Measurements from ENCODE around the gene FGFR2.

Gene FGFR2

DNA sequence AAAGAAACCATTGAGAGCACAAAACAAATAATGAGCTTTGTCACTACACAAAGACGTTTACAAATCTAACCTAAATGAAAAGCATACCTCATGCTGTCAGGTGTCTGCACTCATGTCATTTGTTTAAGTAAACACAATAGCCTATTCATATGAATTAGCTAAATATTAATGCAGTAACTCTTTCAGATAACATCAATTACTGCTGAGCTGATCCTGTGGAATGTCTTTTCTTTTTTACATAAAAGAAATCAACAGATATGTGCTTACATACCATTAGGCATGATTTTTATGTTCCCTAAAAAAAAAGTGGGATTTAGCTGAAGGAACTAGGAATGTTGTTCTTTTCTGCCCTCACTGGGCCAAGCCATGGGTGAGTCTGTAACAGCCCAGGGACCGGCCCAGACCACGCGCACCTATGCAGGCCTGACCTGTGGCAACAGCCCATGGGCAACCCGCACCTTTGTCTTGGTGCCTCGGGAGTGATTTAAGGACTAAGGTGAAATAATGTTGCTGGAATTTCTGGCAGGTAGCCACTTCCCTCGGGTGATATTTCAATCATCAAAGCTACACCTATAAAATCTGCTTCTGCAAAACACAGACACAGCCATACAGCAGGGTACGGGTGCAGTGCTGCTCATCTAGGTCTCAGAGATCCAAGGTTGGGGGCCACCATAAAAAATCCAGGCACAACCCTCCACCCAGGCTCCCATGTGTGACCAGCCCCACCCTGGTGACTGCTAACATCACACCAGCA is 44.6 kb downstream of the FGFR2 start:
- DNase-seq (ENCODE audit: low spot score): no peak

DNA sequence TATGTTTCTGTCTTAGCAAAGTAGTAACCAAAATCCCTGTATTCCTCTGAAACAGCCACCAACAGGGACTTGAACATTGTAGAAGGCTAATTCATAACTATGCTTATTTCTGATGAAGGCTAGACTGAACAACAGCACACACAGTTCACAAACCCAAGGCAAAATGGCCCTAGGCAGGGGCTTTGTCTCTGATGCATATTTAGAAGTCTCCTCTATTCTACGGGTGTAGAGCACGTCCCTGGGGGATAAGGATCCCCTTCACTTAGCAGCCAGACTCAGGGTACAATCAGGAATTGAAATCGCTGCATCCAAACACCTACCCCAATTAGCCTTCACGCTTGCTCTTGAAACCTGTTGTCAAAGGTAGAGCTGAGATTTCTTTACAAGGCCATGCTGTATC is 45.5 kb downstream of the FGFR2 start:
- no peak for DNase-seq (ENCODE audit: low spot score)

DNA sequence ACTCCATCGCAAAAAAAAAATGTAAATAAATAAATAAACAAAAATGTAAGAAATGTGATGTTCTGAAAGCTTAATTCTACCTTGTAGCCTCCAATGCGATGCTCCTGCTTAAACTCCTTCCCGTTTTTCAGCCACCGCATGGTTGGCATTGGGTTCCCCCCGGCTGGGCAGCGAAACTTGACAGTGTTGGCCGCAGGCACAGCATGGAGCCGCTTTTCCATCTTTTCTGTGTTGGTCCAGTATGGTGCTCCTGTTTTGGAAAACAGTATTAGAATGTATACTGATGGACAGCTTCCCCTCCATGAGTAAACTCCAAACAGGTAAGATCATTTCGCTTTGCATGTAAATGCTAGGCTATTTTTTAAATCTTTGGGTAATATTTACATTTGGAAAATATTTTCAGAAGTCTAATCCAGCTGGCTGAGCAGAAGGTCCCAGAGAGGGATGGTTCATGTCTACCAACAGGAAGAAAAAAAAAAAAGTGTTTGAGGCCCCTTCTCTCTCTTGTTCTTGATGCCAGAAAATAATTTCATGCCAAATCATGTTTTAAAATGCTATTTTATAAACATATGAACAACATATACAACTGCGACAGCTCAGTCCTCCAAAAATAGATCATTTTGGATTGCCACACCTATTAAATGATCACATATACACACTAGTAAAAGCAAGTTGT is 46.9 kb downstream of the FGFR2 start:
- DNase-seq (ENCODE audit: low spot score): no peak

- no peak for DNase-seq (ENCODE audit: low spot score)
Measured at GRCh38 chr10:121544301-121544869, 53.9 kb downstream of the FGFR2 start.

DNA sequence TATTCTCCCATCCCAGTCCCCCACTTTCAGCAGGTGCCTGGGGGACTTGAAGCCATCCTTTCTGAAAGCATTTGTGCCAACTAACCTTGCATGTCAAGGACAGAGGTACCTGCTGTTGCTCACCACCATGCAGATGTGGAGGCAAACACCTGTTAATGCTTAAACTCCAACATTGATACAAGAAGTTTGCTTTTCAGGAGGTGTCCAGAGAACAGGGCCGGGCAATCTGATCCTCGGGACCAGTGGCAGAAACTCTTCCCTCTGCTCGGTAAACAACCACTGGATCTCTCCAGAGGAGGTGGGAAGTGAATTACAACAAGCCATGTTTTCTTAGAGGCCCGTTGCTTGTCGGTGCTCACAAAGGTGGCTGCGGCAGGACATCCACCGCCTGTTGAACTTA is 54.7 kb downstream of the FGFR2 start:
- no peak for DNase-seq (ENCODE audit: low spot score)

DNA sequence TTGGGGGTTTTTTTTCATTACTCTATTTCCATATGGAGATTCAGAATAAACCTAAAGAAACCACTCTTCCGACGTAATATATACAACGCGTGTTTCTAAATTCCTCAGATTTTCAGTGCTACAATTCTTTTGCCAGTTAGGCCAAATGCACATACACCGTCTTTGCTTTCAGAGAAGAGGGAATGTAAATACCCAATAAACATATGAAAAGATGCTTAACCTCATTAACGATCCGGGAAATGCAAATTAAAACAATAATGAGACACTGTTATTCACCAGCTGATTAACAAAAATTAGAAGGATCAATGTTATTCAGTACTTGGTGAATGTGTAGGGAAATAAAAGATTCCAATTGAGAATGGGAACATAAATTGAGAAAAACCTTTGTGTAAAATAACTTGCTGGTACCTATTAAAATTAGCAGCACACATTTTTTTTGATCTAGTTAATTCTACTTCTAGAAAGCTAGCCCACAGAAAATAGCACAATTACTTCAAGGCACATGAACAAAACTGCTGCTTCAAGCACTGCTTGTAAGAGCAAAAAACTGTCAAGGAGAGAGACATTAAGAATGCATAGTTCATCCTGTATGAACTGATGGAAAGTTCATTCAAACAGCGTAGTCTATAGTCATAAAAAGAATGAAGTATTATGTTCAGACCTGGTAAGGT is 56.7 kb downstream of the FGFR2 start:
- DNase-seq (ENCODE audit: low spot score): no peak

- no peak for DNase-seq (ENCODE audit: low spot score)
Measured at GRCh38 chr10:121540732-121541395, 57.4 kb downstream of the FGFR2 start.

DNA sequence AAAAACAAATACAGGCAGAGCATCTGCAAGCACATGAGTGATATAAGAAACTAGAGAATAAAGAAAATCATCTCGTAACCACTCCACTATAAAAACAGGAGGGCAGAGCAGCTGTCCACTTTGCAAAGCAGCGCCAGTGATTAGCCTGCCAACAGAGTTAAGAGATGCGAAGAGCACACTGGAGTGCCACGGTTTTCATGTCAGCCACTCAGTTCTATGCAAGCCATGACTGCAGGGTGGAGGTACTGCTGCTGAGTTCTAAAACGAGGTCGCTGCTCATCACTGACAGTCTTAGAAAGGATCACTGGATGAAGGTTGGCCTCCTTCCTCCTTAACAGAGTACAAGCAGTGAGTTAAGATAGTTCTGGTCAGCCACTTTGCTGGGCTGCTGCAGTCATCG is 58.5 kb downstream of the FGFR2 start:
- no peak for DNase-seq (ENCODE audit: low spot score)

DNA sequence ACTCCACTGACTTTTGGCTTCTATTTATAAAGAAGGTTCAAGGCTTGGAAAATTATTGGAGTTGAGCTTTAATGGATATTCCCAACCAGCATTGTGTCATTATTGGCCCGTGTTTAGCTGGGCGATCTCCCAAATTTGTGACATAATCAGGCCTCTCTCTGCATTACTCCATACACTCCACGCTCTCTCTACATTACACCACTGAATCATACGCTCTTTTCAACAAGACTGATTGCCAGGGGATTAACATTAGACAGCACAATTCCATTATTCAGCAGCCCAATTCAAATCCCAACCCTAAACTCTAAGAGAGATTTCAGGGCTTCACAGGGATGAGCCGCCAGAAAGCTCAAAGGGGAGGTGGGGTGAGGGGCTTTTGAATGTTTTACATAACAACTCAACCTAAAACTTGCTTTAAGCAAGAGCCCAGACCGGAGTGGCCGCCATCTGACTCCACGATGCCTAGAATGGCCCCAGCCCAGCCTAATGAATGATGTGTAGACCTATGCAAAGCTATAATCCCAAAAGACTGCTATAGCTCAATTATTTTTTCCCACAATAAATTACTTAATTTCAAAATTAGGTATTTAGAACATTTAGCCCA is 61.8 kb downstream of the FGFR2 start:
- no peak for DNase-seq (ENCODE audit: low spot score)

GRCh38 chr10:121535381-121535780 is 62.9 kb downstream of the FGFR2 start:
- DNase-seq (ENCODE audit: low spot score): no peak

DNA sequence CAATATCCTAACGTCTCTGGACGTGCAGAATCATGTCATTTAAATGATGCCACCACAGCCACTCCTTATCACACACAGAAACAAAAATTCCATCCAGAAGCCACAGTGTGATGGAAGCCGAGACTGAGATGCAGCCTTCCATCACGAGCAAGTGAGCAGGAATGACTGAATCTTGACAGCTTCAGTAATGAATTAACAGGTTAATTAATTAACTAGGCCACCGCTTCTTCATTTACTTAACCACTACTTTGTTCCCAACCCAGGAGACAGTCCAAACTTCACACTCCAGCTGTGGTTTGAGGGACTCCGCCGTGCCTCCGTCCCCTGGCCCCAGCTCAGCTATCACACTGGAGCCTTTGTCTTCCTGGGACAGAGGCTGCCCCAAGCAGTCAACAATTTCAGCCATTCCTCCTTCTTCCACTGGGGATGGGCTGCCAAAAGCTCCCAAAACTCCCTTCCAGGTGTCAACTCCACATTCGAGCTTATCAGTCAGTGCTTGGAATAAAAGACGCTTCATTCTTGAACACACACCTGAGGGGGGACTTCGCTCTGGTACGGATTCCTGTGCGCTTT is 65.9 kb downstream of the FGFR2 start:
- no peak for DNase-seq (ENCODE audit: low spot score)

DNA sequence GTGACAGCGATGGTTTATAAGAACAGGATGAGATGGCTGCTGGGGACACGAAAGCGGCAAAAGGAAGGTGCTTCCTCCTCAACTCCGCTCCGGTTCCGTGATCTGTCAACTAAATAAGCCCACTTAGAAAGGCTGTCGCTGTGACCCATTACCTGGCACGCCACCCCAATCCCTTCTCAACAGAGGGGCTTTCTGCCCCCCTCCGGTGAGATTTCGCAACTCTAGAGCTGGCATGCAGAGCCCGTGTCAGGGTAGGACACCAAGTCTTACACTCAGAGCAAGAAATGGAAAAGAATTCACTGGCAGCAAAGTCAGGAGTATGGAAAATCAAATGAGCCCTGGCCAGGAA is 66.4 kb downstream of the FGFR2 start:
- no peak for DNase-seq (ENCODE audit: low spot score)

- no peak for DNase-seq (ENCODE audit: low spot score)
Measured at GRCh38 chr10:121531076-121531829, 67.0 kb downstream of the FGFR2 start.

DNA sequence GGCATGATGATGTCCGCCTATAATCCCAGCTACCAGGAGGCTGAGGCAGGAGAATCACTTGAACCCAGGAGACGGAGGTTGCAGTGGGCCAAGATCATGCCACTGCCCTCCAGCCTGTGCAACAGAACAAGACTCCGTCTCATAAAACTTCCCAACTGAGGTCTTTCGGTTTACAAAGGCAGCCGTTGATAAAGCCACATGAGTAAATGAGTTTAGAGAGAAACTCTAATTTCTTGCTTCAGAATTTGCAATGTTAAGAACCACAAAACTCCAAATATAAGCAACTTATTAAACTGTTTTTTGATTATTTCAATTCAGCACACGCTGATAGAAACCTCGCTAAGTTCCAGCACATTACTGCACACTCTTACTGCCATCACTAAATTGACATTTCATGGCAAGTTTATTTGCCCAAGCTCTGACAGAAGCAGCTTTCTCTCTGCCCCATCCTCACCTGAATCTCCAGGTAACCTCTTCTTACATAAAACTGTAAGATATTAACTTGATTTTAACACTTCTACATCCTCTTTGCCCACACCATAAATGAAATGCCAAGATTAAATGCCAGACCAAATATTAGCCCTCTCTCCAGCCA is 67.7 kb downstream of the FGFR2 start:
- no peak for DNase-seq (ENCODE audit: low spot score)

GRCh38 chr10:121527690-121528089 is 70.6 kb downstream of the FGFR2 start:
- DNase-seq (ENCODE audit: low spot score): no peak

- DNase-seq (ENCODE audit: low spot score): no peak
Measured at GRCh38 chr10:121526801-121527221, 71.4 kb downstream of the FGFR2 start.

DNA sequence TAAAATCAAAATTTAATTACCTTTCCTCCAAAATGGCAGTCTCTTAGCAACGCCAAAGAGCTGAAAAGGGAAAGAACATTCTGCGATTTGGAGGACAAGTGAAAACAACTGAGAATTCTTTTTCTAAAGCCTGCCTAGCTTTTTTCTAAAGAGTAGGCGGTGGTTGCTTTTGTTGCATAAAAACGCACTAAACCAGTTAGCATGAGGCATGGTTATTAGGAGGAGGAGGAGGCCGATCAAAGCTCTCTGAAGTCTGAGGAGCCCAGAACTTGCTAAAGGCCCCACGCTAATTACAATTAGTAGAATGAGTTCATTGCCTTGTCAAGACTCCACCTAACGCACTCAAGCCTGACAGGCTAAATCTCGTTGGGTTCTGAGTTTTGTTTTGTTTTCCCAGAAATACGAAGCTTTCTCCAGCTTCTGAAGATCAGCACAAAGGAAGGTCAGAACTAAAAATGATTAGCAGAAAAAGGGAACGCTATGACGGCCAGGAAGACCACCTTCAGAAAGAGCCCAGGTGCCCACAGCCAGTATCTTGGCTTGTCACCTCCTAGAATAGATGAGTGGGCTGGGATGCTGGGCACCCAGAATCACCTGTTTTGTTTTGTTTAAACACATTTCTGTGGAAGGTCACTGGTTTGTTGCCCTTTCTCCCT is 72.0 kb downstream of the FGFR2 start:
- no peak for DNase-seq (ENCODE audit: low spot score)

DNA sequence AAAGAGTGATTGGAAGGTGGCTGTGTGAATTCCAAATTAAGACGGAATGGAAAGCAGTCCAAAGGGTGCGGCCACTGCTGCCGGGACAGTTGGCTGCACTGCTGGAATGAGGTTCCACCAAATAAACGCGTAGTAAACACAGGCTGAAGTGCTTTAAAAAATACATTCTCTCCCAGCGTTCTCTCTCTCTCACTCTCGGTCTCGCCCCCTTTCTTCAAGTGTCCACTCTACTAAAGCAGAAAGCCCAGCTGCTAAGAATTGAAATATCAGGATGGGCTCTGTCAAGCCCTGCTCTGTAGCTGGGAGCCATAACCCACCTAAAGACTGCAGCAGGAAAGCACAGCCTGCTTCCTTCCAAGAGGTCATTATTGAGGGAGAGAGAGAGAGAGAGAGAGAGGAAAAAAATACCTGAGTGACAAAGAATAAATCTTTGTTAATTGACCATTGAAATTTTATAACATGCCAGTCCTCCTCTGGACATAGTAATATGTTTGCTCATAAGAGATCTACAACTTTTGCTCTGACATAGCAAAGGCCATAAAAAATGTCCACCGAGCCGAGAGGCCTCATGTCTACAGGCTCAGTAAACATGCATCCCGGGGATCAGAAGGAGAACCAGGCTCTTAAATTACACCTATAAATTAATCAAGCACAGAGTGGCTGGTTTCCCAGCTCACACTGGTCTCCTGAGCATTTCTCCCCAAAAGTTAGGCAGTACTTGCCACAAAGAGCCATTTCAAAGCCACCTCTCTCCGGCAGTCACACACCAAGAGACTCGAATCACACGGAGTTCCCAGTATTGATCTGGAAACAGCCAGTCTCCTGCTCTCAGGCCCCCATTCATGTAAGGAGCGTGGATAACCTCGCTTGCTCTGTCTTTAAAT is 72.8 kb downstream of the FGFR2 start:
- no peak for DNase-seq (ENCODE audit: low spot score)

All from CD4-positive, alpha-beta T cell treated with Interleukin-15 for 4 hours (primary cell).